Osteocyte (in vitro differentiated cells): ENCODE measurements around the gene KRTAP5-10. TPM values are rescaled to one million over a fixed set of nuclear protein-coding genes. Genes with fewer than 3 reads are reported as not detected.
"Not testable (repeated sequence)": the region's sequence is repeated elsewhere in the genome, so short reads cannot be mapped to it uniquely, and the experiment has no call there.

Experiments used
- DNase-seq: peaks from one replicate; pipeline ENCODE4 v3.0.0; 2021; ENCODE audit warnings: mixed read lengths; ENCODE audit not compliant: unreplicated experiment; ENCODE audit errors: extremely low spot score
- H3K27ac Mint-ChIP-seq: one replicate; pipeline ENCODE4 v1.8.0; 2021; ENCODE audit warnings: mild to moderate bottlenecking, mixed read lengths; ENCODE audit not compliant: unreplicated experiment
- H3K27me3 Mint-ChIP-seq: one replicate; pipeline ENCODE4 v1.8.0; 2021; ENCODE audit warnings: mixed read lengths; ENCODE audit not compliant: unreplicated experiment
- H3K36me3 Mint-ChIP-seq: one replicate; pipeline ENCODE4 v1.8.0; 2021; ENCODE audit warnings: mixed read lengths; ENCODE audit not compliant: unreplicated experiment
- H3K4me1 Mint-ChIP-seq: one replicate; pipeline ENCODE4 v1.8.0; 2021; ENCODE audit warnings: mixed read lengths; ENCODE audit not compliant: unreplicated experiment
- H3K4me3 Mint-ChIP-seq: one replicate; pipeline ENCODE4 v1.8.0; 2021; ENCODE audit warnings: mild to moderate bottlenecking, moderate library complexity, mixed read lengths; ENCODE audit not compliant: unreplicated experiment
- H3K9me3 Mint-ChIP-seq: one replicate; pipeline ENCODE4 v1.8.0; 2021; ENCODE audit warnings: mixed read lengths; ENCODE audit not compliant: unreplicated experiment
- CTCF ChIP-seq: fragments of 200-600 bp; sonication (generic); IDR thresholded peaks from 2 replicates; pipeline ENCODE4 v1.5.0; 2021; ENCODE audit warnings: antibody characterized with exemption, mild to moderate bottlenecking, moderate library complexity
- total RNA-seq: library from RNA; stranded (reverse); gene quantifications from 2 replicates; pipeline ENCODE4 v1.2.1, GENCODE V29; 2021

The KRTAP5-10 gene
- total RNA-seq, 1 donor from 2014 or later: 0.30 TPM

GRCh38 chr11:71535825-71536224 is 29.5 kb upstream of the KRTAP5-10 start:
- Mint-ChIP-seq H3K36me3 (no peaks in the 10 kb centered on the region), H3K4me3 (no peak overlapping the region), H3K27ac (no peak overlapping the region), H3K4me1 (no peaks in the 10 kb centered on the region), H3K9me3 (no peaks in the 10 kb centered on the region), H3K27me3 (no peaks in the 10 kb centered on the region)
- TF ChIP-seq CTCF: no peak
- no peak for DNase-seq

- Mint-ChIP-seq H3K9me3 (no peaks in the 10 kb centered on the region), H3K36me3 (no peaks in the 10 kb centered on the region), H3K4me1 (no peaks in the 10 kb centered on the region), H3K4me3 (no peak overlapping the region), H3K27me3 (peaks cover 4% of the 10 kb centered on the region), H3K27ac (no peak overlapping the region)
- peak; percentile 70 for DNase-seq
- no peak for TF ChIP-seq CTCF
Measured at GRCh38 chr11:71537537-71537936, 27.8 kb upstream of the KRTAP5-10 start.

GRCh38 chr11:71537977-71538665 is 27.2 kb upstream of the KRTAP5-10 start, which contains the start of gene KRTAP5-8:
Gene KRTAP5-8, plus strand, starts transcription at chr11:71538025. Its CDS starts 31 bp downstream, at chr11:71538056.
- not testable (repeated sequence) for H3K4me3 Mint-ChIP-seq, H3K9me3 Mint-ChIP-seq, H3K27me3 Mint-ChIP-seq, H3K36me3 Mint-ChIP-seq, H3K4me1 Mint-ChIP-seq, H3K27ac Mint-ChIP-seq
- DNase-seq: peak; percentile 70

- Mint-ChIP-seq H3K4me3 (no peak overlapping the region), H3K9me3 (no peaks in the 10 kb centered on the region), H3K4me1 (no peaks in the 10 kb centered on the region), H3K27me3 (peaks cover 4% of the 10 kb centered on the region), H3K36me3 (no peaks in the 10 kb centered on the region), H3K27ac (no peak overlapping the region)
- TF ChIP-seq CTCF: no peak
- DNase-seq: no peak
Measured at GRCh38 chr11:71538666-71538990, 26.7 kb upstream of the KRTAP5-10 start.

- peak; percentile 51 for DNase-seq
- Mint-ChIP-seq H3K27ac (no peak overlapping the region), H3K9me3 (no peaks in the 10 kb centered on the region), H3K36me3 (no peaks in the 10 kb centered on the region), H3K27me3 (peaks cover 4% of the 10 kb centered on the region), H3K4me3 (no peak overlapping the region), H3K4me1 (no peaks in the 10 kb centered on the region)
- no peak for TF ChIP-seq CTCF
Measured at GRCh38 chr11:71539017-71539416, 26.3 kb upstream of the KRTAP5-10 start.

- H3K27ac Mint-ChIP-seq, H3K36me3 Mint-ChIP-seq, H3K9me3 Mint-ChIP-seq, H3K4me3 Mint-ChIP-seq, H3K27me3 Mint-ChIP-seq, DNase-seq, H3K4me1 Mint-ChIP-seq: not testable (repeated sequence)
Measured at GRCh38 chr11:71539971-71540370, 25.4 kb upstream of the KRTAP5-10 start.

GRCh38 chr11:71540521-71541304 is 24.6 kb upstream of the KRTAP5-10 start:
- H3K36me3 Mint-ChIP-seq, DNase-seq, H3K4me3 Mint-ChIP-seq, H3K4me1 Mint-ChIP-seq, H3K27ac Mint-ChIP-seq, H3K27me3 Mint-ChIP-seq, H3K9me3 Mint-ChIP-seq: not testable (repeated sequence)
